Measurements from ENCODE around the gene DTWD1.

The DTWD1 gene

GRCh38 chr15:49620658-49621368, at the start of gene DTWD1, which contains the start of gene FAM227B (continued):
- TF ChIP-seq PRDM10 (tag by site-specific recombination; IDR thresholded peaks at IDR 0.05) (peak; percentile 82), ZNF37A (tag by site-specific recombination; IDR thresholded peaks at IDR 0.05) (no peak), PRDM6 (tag by site-specific recombination; IDR thresholded peaks at IDR 0.05) (no peak), ZNF157 (tag by site-specific recombination; IDR thresholded peaks at IDR 0.05) (no peak), ZNF514 (tag by site-specific recombination; IDR thresholded peaks at IDR 0.05) (no peak), ZBTB44 (tag by site-specific recombination; IDR thresholded peaks at IDR 0.05) (no peak), ZNF174 (tag by site-specific recombination; IDR thresholded peaks at IDR 0.05) (no peak), KLF1 (tag by site-specific recombination; IDR thresholded peaks at IDR 0.05) (peak; percentile 33; the same call in 1 of the 2 replicates), ZNF792 (tag by site-specific recombination; IDR thresholded peaks at IDR 0.05) (0 out of 2 replicates have a peak, but pooled peaks have one; percentile 52), ZNF391 (tag by site-specific recombination; IDR thresholded peaks at IDR 0.05; ENCODE audit: borderline replicate concordance, low read depth) (peak; percentile 35; the same call in 1 of the 2 replicates), ZNF473 (tag by site-specific recombination; IDR thresholded peaks at IDR 0.05) (no peak), ZNF510 (tag by site-specific recombination; IDR thresholded peaks at IDR 0.05; ENCODE audit: insufficient replicate concordance) (no peak), OSR2 (tag by site-specific recombination; IDR thresholded peaks at IDR 0.05) (no peak), MEIS1 (CRISPR knock-in tag; IDR thresholded peaks at IDR 0.05; ENCODE audit: borderline replicate concordance) (no peak), ZNF654 (tag by site-specific recombination; IDR thresholded peaks at IDR 0.05; ENCODE audit: low read depth) (no peak), ZNF266 (tag by site-specific recombination; IDR thresholded peaks at IDR 0.05; ENCODE audit: low read depth) (no peak), ZNF660 (tag by site-specific recombination; IDR thresholded peaks at IDR 0.05) (peak; percentile 97), SP3 (tag by site-specific recombination; IDR thresholded peaks at IDR 0.05) (peak; percentile 73), ZNF202 (tag by site-specific recombination; IDR thresholded peaks at IDR 0.05; ENCODE audit: borderline replicate concordance) (no peak), ZNF549 (tag by site-specific recombination; IDR thresholded peaks at IDR 0.05) (no peak), ZNF501 (tag by site-specific recombination; IDR thresholded peaks at IDR 0.05) (peak; percentile 95), ZNF394 (tag by site-specific recombination; IDR thresholded peaks at IDR 0.05; ENCODE audit: borderline replicate concordance) (peak; percentile 81; the same call in 1 of the 2 replicates), ZFP3 (tag by site-specific recombination; IDR thresholded peaks at IDR 0.05; ENCODE audit: low read depth) (no peak), ZNF155 (tag by site-specific recombination; IDR thresholded peaks at IDR 0.05) (no peak), ZNF24 (tag by site-specific recombination; IDR thresholded peaks at IDR 0.05) (peak; percentile 83), YY1 (tag by site-specific recombination; IDR thresholded peaks at IDR 0.05) (peak; percentile 70; the same call in 1 of the 2 replicates), ZNF354C (tag by site-specific recombination; IDR thresholded peaks at IDR 0.05; ENCODE audit: borderline replicate concordance, low read depth) (no peak)
- TF ChIP-seq, protein P1, sequence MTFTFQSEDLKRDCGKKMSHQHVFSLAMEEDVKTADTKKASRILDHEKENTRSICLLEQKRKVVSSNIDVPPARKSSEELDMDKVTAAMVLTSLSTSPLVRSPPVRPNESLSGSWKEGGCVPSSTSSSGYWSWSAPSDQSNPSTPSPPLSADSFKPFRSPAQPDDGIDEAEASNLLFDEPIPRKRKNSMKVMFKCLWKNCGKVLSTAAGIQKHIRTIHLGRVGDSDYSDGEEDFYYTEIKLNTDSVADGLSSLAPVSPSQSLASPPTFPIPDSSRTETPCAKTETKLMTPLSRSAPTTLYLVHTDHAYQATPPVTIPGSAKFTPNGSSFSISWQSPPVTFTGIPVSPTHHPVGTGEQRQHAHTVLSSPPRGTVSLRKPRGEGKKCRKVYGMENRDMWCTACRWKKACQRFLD (tag by site-specific recombination; IDR thresholded peaks at IDR 0.05) = no peak
- TF ChIP-seq, protein P2, sequence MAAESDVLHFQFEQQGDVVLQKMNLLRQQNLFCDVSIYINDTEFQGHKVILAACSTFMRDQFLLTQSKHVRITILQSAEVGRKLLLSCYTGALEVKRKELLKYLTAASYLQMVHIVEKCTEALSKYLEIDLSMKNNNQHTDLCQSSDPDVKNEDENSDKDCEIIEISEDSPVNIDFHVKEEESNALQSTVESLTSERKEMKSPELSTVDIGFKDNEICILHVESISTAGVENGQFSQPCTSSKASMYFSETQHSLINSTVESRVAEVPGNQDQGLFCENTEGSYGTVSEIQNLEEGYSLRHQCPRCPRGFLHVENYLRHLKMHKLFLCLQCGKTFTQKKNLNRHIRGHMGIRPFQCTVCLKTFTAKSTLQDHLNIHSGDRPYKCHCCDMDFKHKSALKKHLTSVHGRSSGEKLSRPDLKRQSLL (tag by site-specific recombination; IDR thresholded peaks at IDR 0.05) = peak; percentile 91

Data from HEK293 (cell line).